ENCODE measurements around the gene FBXO8.
"Not testable (repeated sequence)": the region's sequence is repeated elsewhere in the genome, so short reads cannot be mapped to it uniquely, and the experiment has no call there.

FBXO8 gene, protein sequence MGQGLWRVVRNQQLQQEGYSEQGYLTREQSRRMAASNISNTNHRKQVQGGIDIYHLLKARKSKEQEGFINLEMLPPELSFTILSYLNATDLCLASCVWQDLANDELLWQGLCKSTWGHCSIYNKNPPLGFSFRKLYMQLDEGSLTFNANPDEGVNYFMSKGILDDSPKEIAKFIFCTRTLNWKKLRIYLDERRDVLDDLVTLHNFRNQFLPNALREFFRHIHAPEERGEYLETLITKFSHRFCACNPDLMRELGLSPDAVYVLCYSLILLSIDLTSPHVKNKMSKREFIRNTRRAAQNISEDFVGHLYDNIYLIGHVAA

DNA sequence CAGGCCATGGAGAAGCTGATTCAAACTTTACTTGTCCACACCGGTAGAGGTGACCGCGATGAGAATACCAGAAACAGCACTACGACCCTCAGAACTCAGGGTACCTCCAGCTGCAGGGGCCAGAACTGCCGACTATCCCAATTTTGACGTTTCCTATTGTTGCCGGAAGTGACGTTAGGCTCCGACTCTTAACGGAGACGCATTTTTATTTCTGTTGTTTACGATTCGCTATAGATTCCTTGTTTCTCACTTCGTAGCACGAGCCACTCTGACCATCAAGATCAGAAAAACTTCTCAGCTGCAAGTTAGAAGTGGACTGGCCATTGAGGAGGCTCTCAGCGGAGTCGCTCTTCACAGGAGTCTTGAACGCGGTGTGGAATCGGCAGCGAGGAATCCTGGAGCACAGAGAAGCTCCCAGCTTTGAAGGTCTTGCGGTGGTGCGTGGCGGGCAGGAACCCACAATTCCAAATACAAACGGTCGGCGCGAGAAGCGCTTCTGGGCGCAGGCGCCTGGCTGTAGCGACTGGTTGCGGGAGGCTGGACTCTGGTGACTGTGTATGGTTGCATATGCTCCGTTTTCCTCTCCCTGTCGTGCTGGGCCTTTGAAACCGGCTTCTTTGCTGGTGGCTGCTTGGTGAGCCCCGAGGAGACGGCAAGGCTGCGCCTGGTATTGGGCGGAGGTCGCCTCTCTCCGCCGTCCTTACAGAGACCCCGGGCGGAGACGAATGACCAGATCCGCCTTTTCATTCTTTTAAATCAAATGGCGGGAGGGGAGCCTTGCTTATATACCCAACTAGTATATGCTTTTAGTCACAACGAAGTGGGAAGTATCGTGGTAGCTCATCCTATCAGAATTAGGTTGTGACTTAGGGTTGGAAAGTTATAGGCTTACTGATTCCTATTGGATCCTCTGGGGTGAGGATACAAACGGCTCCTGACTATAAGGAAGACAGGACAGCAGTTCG lies at the start of gene FBXO8, which contains the start of gene CEP44:
TSS of gene FBXO8 (minus strand) at position 161 of the 965 bp plus-strand sequence. CDS start 20,575 bp downstream, outside the sequence.
TSS of gene CEP44 (plus strand) at position 405 of the 965 bp plus-strand sequence. CDS start 15,211 bp downstream, outside the sequence.
- peak; percentile 79 for DNase-seq

GRCh38 chr4:174332741-174333493 lies 49.5 kb upstream of the FBXO8 start:
- DNase-seq, result no peak

GRCh38 chr4:174324725-174325124 lies 41.3 kb upstream of the FBXO8 start:
- no peak for DNase-seq

DNA sequence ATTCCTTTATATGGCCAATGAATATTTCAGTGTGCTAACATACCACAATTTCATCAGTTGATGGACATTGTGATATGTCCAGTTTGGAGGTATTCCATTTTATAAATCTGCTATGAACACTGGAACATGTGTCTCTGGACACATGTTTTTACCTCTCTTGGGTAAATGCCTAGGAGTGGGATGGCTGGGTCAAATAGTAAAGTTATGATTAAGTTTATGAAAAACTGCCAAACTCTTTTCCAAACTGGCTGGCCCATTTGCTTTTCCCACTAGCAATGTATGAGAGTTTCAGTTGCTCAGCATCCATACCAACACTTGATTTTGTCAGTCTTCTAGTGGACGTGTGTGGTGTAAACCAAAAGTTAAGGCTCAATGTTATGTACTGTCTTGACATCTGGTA lies 40.8 kb upstream of the FBXO8 start:
- DNase-seq, result no peak

GRCh38 chr4:174320494-174321199 lies 37.2 kb upstream of the FBXO8 start:
- DNase-seq, result no peak

- DNase-seq, result peak; percentile 47
These were observed 35.6 kb upstream of the FBXO8 start for GRCh38 chr4:174318829-174319764.

DNA sequence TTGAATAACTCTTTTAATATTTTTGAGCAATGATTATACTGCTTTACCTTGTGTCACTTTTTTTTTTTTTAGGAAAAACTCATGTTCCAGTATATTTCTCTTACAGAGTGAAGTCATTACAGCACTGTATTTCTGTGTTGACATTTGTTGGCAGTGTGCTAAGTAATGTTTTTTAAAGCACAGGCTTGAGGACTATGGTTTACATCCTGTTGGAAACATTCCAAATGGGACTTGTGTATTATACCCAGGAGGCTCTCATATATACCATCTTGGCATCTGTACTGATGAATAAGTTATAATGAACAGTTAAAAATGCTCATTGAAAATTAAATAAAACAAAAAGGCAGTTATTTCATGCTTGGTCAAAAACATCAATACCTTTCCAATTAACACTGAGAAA lies 34.1 kb upstream of the FBXO8 start:
- DNase-seq, result no peak

DNA sequence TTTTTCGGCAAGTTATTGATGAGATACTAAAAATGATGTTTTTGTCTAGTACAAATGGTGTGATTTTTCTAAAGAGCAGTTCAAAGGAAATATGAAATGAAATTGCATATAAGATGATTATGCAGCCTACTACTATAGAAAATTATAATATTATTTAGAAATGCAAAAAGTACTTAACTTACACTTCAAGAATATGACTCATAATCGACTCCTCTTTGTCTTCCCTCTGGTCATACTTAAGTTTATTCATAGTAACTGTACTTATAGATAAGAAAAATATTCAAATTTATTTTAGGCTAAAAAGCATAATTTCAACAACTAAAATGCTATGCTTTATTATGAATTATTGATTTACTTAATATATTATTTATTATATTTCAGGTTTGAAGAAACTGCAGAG lies 33.5 kb upstream of the FBXO8 start:
- no peak for DNase-seq

DNA sequence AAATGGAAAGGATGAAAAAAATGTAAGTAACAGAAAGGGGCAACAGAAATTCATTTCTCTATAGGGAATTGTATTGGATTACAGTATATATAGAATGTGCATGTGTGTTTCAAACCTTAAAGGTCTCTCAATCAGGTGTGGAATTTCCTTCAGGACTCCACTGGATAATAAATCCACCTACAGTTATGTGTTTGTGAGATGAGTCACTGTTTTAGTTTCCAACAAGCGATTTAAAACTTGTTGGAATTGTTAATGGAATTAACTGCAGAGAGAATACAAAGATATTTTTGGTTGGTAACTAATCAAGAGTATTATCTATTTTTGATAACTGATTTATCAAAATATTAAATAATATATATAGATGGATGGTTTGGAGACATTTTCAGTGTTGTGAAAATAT lies 33.1 kb upstream of the FBXO8 start:
- DNase-seq, result no peak

DNA sequence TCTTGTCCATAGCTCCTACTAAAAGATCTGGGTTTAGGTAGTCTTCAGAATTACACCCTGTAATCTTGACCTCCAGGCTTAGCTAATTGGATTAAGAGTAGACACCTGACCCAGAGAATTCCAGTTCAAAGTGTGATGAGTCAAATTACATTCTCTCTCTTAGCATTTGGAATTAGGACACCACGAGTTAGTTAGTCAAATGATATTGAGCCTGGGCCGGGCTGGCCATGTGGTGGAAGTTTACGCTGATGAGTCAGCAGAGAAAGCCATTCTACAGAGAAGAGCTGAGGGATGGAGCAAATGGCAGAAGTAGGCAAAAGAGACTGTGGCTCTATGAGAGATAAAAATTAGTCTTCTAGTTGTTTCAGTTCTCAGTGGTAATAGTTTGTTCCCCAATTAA lies 31.3 kb upstream of the FBXO8 start:
- DNase-seq, result no peak

GRCh38 chr4:174314274-174314673 lies 30.8 kb upstream of the FBXO8 start:
- DNase-seq, result no peak

DNA sequence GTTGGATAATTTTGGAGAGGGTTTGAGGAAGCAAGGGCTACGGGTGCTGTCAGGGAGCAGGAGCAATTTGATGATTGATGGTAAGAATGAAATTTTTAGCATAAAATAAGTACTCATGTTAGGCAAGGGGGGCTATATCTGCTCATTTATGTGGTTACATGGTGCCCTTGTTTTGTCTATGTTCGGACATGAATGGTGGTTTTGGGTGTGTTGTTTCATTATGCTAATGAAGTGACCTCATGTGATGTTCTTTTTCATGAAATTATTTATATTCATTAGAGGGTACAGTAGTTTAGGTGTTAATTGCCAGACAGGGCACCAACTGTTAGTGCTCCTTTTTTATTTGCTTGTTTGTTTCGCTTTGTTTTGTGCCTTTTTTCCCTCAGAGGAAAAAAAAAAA lies 29.5 kb upstream of the FBXO8 start:
- no peak for DNase-seq

DNA sequence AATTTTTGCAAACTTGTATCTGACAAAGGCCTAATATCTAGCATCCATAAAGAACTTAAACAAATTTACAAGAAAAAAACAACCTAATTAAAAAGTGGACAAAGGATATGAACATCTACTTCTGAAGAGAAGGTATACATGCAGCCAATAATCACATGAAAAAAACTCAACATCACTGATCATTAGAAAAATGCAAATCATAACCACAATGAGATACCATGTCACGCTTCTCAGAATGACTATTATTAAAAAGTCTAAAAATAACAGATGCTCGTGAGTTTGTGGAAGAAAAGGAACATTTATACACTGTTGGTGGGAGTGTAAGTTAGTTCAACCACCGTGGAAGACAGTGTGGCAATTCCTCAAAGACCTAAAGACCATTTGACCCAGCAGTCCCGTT lies 24.2 kb upstream of the FBXO8 start:
- no peak for DNase-seq

DNA sequence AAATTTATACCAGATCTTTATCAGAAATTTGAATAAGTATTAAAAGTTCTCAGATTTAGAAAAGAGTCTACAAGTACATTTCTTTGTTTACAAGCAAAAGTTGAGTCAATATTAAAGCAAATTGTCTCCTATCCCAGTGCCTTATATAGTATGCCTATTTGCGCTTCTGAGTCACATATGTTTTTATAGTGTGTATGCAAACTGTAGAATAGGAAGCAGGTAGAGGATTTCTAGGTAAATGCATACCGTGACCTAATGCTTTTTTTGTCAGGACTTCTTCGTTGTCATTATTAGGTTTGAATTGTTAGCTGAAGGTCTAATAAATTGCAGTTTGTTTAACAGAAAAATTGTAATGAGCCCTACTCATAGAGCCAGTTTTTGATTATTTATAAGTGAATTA lies 22.5 kb upstream of the FBXO8 start:
- no peak for DNase-seq

- DNase-seq, result no peak
These were observed 21.2 kb upstream of the FBXO8 start for GRCh38 chr4:174304664-174305063.

- no peak for DNase-seq
These were observed 20.2 kb upstream of the FBXO8 start for GRCh38 chr4:174303687-174304086.

DNA sequence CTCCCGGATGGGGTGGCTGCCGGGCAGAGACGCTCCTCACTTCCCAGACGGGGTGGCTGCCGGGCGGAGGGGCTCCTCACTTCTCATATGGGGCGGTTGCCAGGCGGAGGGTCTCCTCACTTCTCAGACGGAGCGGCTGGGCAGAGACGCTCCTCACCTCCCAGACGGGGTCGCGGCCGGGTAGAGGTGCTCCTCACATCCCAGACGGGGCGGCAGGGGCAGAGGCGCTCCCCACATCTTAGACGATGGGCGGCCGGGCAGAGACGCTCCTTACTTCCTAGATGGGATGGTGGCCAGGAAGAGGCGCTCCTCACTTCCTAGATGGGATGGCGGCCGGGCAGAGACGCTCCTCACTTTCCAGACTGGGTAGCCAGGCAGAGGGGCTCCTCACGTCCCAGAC lies 11.7 kb upstream of the FBXO8 start:
- DNase-seq, result not testable (repeated sequence)

DNA sequence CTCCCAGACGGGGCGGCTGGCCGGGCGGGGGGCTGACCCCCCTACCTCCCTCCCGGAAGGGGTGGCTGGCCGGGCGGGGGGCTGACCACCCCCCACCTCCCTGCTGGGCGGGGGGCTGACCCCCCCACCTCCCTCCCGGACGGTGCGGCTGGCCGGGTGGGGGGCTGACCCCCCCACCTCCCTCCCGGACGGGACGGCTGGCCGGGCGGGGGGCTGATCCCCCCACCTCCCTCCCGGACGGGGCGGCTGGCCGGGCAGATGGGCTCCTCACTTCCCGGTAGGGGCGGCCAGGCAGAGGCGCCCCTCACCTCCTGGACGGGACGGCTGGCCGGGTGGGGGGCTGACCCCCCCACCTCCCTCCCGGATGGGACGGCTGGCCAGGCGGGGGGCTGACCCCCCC lies 11.2 kb upstream of the FBXO8 start:
- DNase-seq, result not testable (repeated sequence)

GRCh38 chr4:174292473-174292872 lies 9.0 kb upstream of the FBXO8 start:
- DNase-seq, result no peak

GRCh38 chr4:174286870-174287269 lies 3.4 kb upstream of the FBXO8 start:
- DNase-seq, result no peak

GRCh38 chr4:174284487-174284886 lies 1.0 kb upstream of the FBXO8 start:
- no peak for DNase-seq

All from CD4-positive, alpha-beta T cell treated with Interleukin-21 for 1 hour (primary cell).